Measurements from ENCODE around the gene CPSF6. TPM values are rescaled to one million over a fixed set of nuclear protein-coding genes. Genes with fewer than 3 reads are reported as not detected.

Gene CPSF6
- total RNA-seq, 3 donors from 2014 or later, result 46.7 to 57.3 (median 57.2) TPM

- Histone ChIP-seq H3K9me3 (no peaks in the 10 kb centered on the region), H3K4me3 (no peak overlapping the region), H3K4me1 (ENCODE audit: low read depth) (no peaks in the 10 kb centered on the region), H3K36me3 (ENCODE audit: low read depth) (no peaks in the 10 kb centered on the region)
- DNase-seq (no peak), ATAC-seq (peak; percentile 74)
- intact Hi-C loops (cut with DNase I, micrococcal nuclease), result no loop called here
- TF ChIP-seq CTCF (IDR thresholded peaks at IDR 0.05), result no peak
These were observed 28.2 kb upstream of the CPSF6 start for GRCh38 chr12:69211160-69211559.

GRCh38 chr12:69214169-69214568, 25.2 kb upstream of the CPSF6 start:
- ATAC-seq, result no peak

GRCh38 chr12:69225251-69225910, 14.0 kb upstream of the CPSF6 start:
- intact Hi-C loops (cut with DNase I, micrococcal nuclease), result no loop called here
- no peaks in the 10 kb centered on the region for H3K9me3 ChIP-seq
- no peak for DNase-seq
- no peak overlapping the region for H3K4me3 ChIP-seq
- H3K4me1 ChIP-seq (ENCODE audit: low read depth), result no peaks in the 10 kb centered on the region
- no peak for TF ChIP-seq CTCF (IDR thresholded peaks at IDR 0.05)
- no peaks in the 10 kb centered on the region for H3K36me3 ChIP-seq (ENCODE audit: low read depth)
- no peak for ATAC-seq

More at GRCh38 chr12:69214169-69214568, 25.2 kb upstream of the CPSF6 start:
- no peaks in the 10 kb centered on the region for H3K36me3 ChIP-seq (ENCODE audit: low read depth)
- intact Hi-C loops (cut with DNase I, micrococcal nuclease), result no loop called here
- H3K4me1 ChIP-seq (ENCODE audit: low read depth), result no peaks in the 10 kb centered on the region
- no peaks in the 10 kb centered on the region for H3K9me3 ChIP-seq
- TF ChIP-seq CTCF (IDR thresholded peaks at IDR 0.05), result no peak
- DNase-seq, result no peak
- H3K4me3 ChIP-seq, result no peak overlapping the region

GRCh38 chr12:69231479-69231878, 7.9 kb upstream of the CPSF6 start:
- H3K9me3 ChIP-seq, result no peaks in the 10 kb centered on the region
- DNase-seq (no peak), ATAC-seq (no peak)
- H3K36me3 ChIP-seq (ENCODE audit: low read depth), result no peaks in the 10 kb centered on the region
- intact Hi-C loops (cut with DNase I, micrococcal nuclease), result no loop called here
- no peaks in the 10 kb centered on the region for H3K4me1 ChIP-seq (ENCODE audit: low read depth)
- TF ChIP-seq CTCF (IDR thresholded peaks at IDR 0.05), result no peak
- H3K4me3 ChIP-seq, result no peak overlapping the region

GRCh38 chr12:69238589-69239351, 599 bp upstream of the CPSF6 start:
- Histone ChIP-seq H3K36me3 (ENCODE audit: low read depth) (no peaks in the 10 kb centered on the region), H3K4me1 (ENCODE audit: low read depth) (peaks cover 35% of the 10 kb centered on the region), H3K9me3 (no peaks in the 10 kb centered on the region), H3K4me3 (peak overlapping the region; percentile 87)
- ATAC-seq (no peak), DNase-seq (no peak)
- no peak for TF ChIP-seq CTCF (IDR thresholded peaks at IDR 0.05)
- intact Hi-C loops (cut with DNase I, micrococcal nuclease), result no loop called here
